Stomach (tissue), 9 donors: ENCODE data around the gene POLR2F. TPM values are rescaled to one million over a fixed set of nuclear protein-coding genes. Genes with fewer than 3 reads are reported as not detected.
A peak's percentile ranks its signal among the peaks of the same experiment; 100 is the strongest.

Experiments
- DNase-seq, 2 donors: peaks; one replicate each; pipeline versions ENCODE4 v3.0.0 to v3.0.0-alpha.2; 2013 to 2019
- H3K27ac ChIP-seq, 5 donors: fragments of 200-600 bp in 4 of 5; sonication (generic) in 4 of 5; one replicate each; pipeline ENCODE4 v1.5.1; 2013 to 2019; ENCODE audit warnings: mild to moderate bottlenecking in 1 of 5, moderate library complexity in 1 of 5
- H3K27me3 ChIP-seq, 3 donors: fragments of 200-600 bp; sonication (generic); one replicate each; pipeline ENCODE4 v1.5.1; 2017 to 2019; ENCODE audit warnings: mixed run types in 1 of 3
- H3K36me3 ChIP-seq, 4 donors: fragments of 200-600 bp; sonication (generic); 1 replicate in 3 of 4; 2 replicates in 1 of 4; pipeline ENCODE4 v1.5.1; 2016 to 2019
- H3K4me1 ChIP-seq, 4 donors: fragments of 200-600 bp; sonication (generic); one replicate each; pipeline ENCODE4 v1.5.1; 2016 to 2019
- H3K4me3 ChIP-seq, 4 donors: fragments of 200-600 bp; sonication (generic) in 3 of 4; one replicate each; pipeline ENCODE4 v1.5.1; 2016 to 2019; ENCODE audit warnings: mild to moderate bottlenecking in 1 of 4
- H3K9me3 ChIP-seq, 4 donors: fragments of 200-600 bp; sonication (generic); one replicate each; pipeline ENCODE4 v1.5.1; 2016 to 2019
- CTCF ChIP-seq, 7 experiments: fragments of 450-650 bp in 4 of 7; fragments of 200-600 bp in 3 of 7; sonication (generic) in 3 of 7; IDR thresholded peaks; one replicate each; pipeline ENCODE4 v1.5.1; 2016 to 2019; ENCODE audit warnings: antibody characterized with exemption in 7 of 7, control low read depth in 2 of 7, mild to moderate bottlenecking in 1 of 7
- EP300 ChIP-seq: sonication (generic); formaldehyde crosslinking; IDR thresholded peaks from one replicate; pipeline ENCODE4 v1.6.1; 2017; ENCODE audit warnings: antibody characterized with exemption
- POLR2A ChIP-seq, 4 donors: fragments of 450-650 bp; IDR thresholded peaks; one replicate each; pipeline ENCODE4 v1.6.1; 2016; ENCODE audit warnings: antibody characterized with exemption in 4 of 4, control low read depth in 2 of 4, mild to moderate bottlenecking in 1 of 4, moderate library complexity in 1 of 4
- POLR2AphosphoS5 ChIP-seq, 3 donors: sonication (generic); formaldehyde crosslinking; IDR thresholded peaks; one replicate each; pipeline ENCODE4 v1.6.1; 2016; ENCODE audit warnings: antibody characterized with exemption in 3 of 3
- WGBS, 5 donors: extraction: QIAGEN DNeasy Blood & Tissue Kit in 3 of 5; methylation state at CpG; one replicate each; pipeline versions ENCODE4 v1.1.5 to v1.1.7; 2013 to 2018; 5-methylcytosine and 5-hydroxymethylcytosine counted together
- intact Hi-C: fragments of 100-400 bp; cut with DNase I; formaldehyde crosslinking; loops from one replicate; pipeline ENCODE4 v1.15.1; 2023; ENCODE audit warnings: low total_unique reads
- polyA plus RNA-seq, 3 donors: library from polyadenylated mRNA; stranded (reverse); fragments of 200-250 nt; gene quantifications; one replicate each; pipeline ENCODE4 v1.2.3, GENCODE V29; 2013
- total RNA-seq, 5 donors: library from RNA; depleted of rRNA; stranded (reverse); fragments of >200 nt; gene quantifications; one replicate each; pipeline versions ENCODE4 v1.1.0 to v1.2.3, GENCODE V29; 2014 to 2016
- donor health status: healthy with polysubstance abuse.
- donor health status: Bipolar disorder and iron deficiency.
- donor health status: healthy.

The POLR2F gene
- total and polyA plus RNA-seq, 8 donors: 41.5 to 149 (median 120) TPM

- peaks cover 57 to 85% (median 70%) of the 10 kb centered on the region in 4 donors for H3K4me1 ChIP-seq
- peaks cover 46 to 81% (median 76%) of the 10 kb centered on the region in 4 donors for H3K36me3 ChIP-seq
- H3K4me3 ChIP-seq: no peak overlapping the region
- H3K27ac ChIP-seq: peak overlapping the region; percentile 59 to 83 (median 79)
- intact Hi-C loops: no loop called here
- TF ChIP-seq POLR2A (IDR thresholded peaks at IDR 0.05) (no peak), EP300 (no peak), POLR2AphosphoS5 (IDR thresholded peaks at IDR 0.05) (no peak), CTCF (IDR thresholded peaks at IDR 0.05) (no peak)
- 24 to 61% (median 39%) methylated on average over 2 of the region's 2 CpGs for WGBS, 5 donors
- no peaks in the 10 kb centered on the region for H3K27me3 ChIP-seq
- H3K9me3 ChIP-seq: no peaks in the 10 kb centered on the region
- no peak for DNase-seq
Measured at GRCh38 chr22:37930952-37931440, 22.5 kb upstream of the POLR2F start.

DNA sequence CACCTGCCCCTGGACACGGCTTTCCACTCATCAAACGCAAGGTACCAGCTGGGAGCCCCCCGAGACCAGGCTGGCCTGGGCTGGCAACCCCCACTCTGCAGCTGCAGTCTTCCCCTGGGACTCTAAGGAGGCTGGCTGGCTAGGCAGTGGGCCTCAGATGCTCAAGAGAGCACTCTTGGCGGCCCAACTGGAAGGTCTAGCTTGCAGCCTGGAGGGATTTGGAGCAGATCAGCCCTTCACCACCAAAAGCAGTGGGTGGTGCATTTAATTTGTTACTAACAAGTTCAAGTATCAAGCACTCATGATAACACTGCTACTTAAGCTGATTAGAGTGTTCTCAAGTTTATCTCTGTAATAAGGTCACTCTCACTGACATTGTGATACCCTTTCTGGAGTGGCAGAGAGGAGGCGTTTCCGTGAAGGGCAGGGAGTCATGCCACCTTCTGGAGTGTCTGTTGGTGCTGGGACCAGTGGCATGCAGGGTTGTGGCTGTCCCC, 21.6 kb upstream of the POLR2F start:
- Histone ChIP-seq H3K4me1 (peaks cover 57 to 76% (median 64%) of the 10 kb centered on the region in 4 donors), H3K4me3 (no peak overlapping the region), H3K36me3 (peaks cover 46 to 81% (median 76%) of the 10 kb centered on the region in 4 donors), H3K9me3 (no peaks in the 10 kb centered on the region), H3K27ac (peak overlapping the region; percentile 59 to 83 (median 78)), H3K27me3 (no peaks in the 10 kb centered on the region)
- intact Hi-C loops: no loop called here
- no peak for TF ChIP-seq EP300
- TF ChIP-seq POLR2A (IDR thresholded peaks at IDR 0.05): no peak
- TF ChIP-seq POLR2AphosphoS5 (IDR thresholded peaks at IDR 0.05): peak in 2 of 3 donors; percentile 14 to 59
- WGBS, 5 donors: 46 to 78% (median 50%) methylated on average over 5 to 6 of the region's 6 CpGs
- no peak for DNase-seq

DNA sequence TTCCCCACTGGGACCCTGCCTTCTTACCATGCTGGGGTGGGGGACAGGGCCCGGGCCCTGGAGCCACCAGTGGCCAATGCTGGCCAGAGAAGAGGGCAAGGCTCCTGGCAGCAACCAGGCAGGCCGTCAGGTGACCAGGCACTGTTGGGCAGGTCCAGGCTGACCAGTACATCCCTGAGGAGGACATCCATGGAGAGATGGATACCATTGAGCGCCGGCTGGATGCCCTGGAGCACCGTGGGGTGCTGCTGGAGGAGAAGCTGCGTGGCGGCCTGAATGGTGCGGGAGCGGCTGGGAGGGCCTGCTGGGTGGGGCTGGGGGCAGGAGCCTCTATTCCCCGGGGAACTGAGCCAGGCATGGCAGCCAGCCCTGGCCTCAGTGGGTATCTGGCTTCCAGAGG, 21.1 kb upstream of the POLR2F start:
- intact Hi-C loops: no loop called here
- no peak for DNase-seq
- Histone ChIP-seq H3K27me3 (no peaks in the 10 kb centered on the region), H3K27ac (peak overlapping the region; percentile 59 to 83 (median 78)), H3K4me3 (no peak overlapping the region), H3K36me3 (peaks cover 46 to 81% (median 76%) of the 10 kb centered on the region in 4 donors), H3K9me3 (no peaks in the 10 kb centered on the region), H3K4me1 (peaks cover 57 to 73% (median 62%) of the 10 kb centered on the region in 4 donors)
- 33 to 70% (median 56%) methylated on average over 9 to 10 of the region's 10 CpGs for WGBS, 5 donors
- TF ChIP-seq POLR2AphosphoS5 (IDR thresholded peaks at IDR 0.05) (no peak), CTCF (IDR thresholded peaks at IDR 0.05) (no peak), POLR2A (IDR thresholded peaks at IDR 0.05) (no peak), EP300 (no peak)

DNA sequence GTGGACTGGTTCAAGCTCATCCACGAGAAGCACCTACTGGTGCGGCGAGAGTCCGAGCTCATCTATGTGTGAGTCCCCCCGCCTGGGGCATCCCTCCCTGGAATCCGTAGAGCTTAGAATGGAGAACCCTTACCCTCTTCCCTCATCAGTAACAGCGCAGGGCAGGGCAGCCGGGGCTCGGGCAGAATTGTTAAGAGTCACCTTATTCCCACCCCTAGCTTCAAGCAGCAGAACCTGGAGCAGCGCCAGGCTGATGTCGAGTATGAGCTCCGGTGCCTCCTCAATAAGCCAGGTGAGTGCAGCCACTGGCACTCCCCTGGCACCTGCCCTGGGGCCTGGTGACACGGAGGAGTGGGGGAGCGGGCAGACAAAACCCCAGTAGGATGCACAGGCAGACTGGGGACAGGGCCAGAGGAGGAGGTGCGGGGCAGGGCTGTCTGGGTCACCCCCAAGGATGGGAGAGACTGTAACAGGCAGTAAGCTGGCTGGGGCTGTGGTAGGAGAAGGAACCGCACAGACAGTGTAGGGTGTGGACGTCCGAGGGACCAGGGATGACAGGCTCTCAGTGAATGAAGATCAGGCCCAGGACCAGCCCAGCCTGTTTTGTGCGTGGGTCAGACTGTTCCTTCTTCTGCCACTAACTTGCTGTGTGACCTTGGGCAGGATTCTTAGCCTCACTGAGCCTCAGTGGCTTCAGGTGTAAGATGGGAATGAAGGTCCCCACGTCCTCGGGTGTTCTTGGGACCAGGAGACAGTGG, 20.5 kb upstream of the POLR2F start:
- Histone ChIP-seq H3K27ac (peak overlapping the region; percentile 59 to 83 (median 78)), H3K36me3 (peaks cover 46 to 81% (median 76%) of the 10 kb centered on the region in 4 donors), H3K27me3 (no peaks in the 10 kb centered on the region), H3K4me1 (peaks cover 57 to 72% (median 62%) of the 10 kb centered on the region in 4 donors), H3K9me3 (no peaks in the 10 kb centered on the region), H3K4me3 (no peak overlapping the region)
- peak in 1 of 2 donors; percentile 55 for DNase-seq
- 54 to 73% (median 56%) methylated on average over 15 to 21 of the region's 21 CpGs for WGBS, 5 donors
- intact Hi-C loops: no loop called here
- TF ChIP-seq POLR2AphosphoS5 (IDR thresholded peaks at IDR 0.05) (no peak), CTCF (IDR thresholded peaks at IDR 0.05) (no peak), EP300 (no peak), POLR2A (IDR thresholded peaks at IDR 0.05) (no peak)
